ENCODE measurements around the gene TRIM15. TPM values are rescaled to one million over a fixed set of nuclear protein-coding genes. Genes with fewer than 3 reads are reported as not detected.
"Not testable (repeated sequence)": the region's sequence is repeated elsewhere in the genome, so short reads cannot be mapped to it uniquely, and the experiment has no call there.

TRIM15 gene
- total RNA-seq (not detected), polyA plus RNA-seq (not detected), total RNA-seq (0 reads per million in 6 experiments)

- Mint-ChIP-seq H3K4me1 (peaks cover 0 to 11% (median 2%) of the 10 kb centered on the region in 4 donors), H3K27me3 (peaks cover 7 to 17% (median 13%) of the 10 kb centered on the region in 5 donors), H3K36me3 (no peaks in the 10 kb centered on the region), H3K9me3 (no peaks in the 10 kb centered on the region), H3K4me3 (peak within 1 kb of the TSS in 5 of 10 donors; percentile 5 to 47 (median 33)), H3K27ac (no peak within 1 kb of the TSS)
- DNase-seq (peak in 3 of 10 donors; percentile 5 to 10 (median 8)), ATAC-seq (peak in 1 of 2 donors; percentile 47)
- POLR2A ChIA-PET: interaction anchor here (0.6 kb wide), 1 partner anchor 24 kb away, joined by 3 read pairs; no protein-coding TSS in a partner anchor
These were observed at the start of gene TRIM15 for GRCh38 chr6:30163090-30163917. Gene TRIM15 (plus strand): TSS chr6:30163546. CDS start chr6:30163685, 139 bp downstream.

DNA sequence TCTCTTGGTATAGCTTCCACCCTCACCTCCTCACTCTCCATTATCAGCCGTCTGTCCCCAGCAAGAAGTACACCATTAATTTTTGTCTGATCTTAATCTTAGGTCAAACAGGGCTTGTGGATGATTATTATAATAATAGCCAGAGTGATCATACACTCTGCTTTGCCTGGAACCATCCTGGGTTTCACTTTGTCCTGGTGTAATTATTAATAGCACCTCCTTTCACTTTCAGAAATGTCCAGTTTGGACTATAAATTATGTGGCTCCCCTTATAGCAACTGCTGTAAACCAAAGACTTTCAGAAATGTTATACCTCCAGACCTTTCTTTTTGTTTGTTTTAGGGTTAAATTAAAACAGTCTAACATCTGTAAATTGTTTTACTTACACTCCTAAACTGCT is 49.5 kb upstream of the TRIM15 start:
- Mint-ChIP-seq H3K9me3 (no peaks in the 10 kb centered on the region), H3K27ac (no peak overlapping the region), H3K4me1 (peaks cover 0 to 2% (median 0%) of the 10 kb centered on the region in 4 donors), H3K27me3 (peaks cover 22 to 70% (median 43%) of the 10 kb centered on the region in 5 donors), H3K36me3 (no peaks in the 10 kb centered on the region), H3K4me3 (no peak overlapping the region)
- DNase-seq (no peak), ATAC-seq (no peak)
- POLR2A ChIA-PET: no interaction called here

DNA sequence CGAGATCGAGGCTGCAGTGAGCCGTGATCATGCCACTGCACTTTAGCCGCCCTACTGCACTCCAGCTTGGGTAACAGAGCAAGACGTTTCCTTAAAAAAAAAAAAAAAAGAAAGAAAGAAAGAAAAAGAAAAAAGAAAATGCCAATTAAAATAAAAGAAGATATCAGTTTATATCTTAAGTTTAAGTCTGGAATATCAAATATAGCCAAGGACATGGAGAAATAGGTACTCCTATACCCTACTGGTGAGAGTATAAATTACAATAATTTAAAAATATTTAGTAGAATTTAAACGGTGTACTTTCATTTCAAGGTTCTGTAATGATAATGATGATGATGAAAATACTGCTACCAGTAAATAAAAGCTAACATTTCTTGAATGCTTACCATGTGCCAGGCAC is 46.6 kb upstream of the TRIM15 start:
- ATAC-seq (no peak), DNase-seq (no peak)
- no peaks in the 10 kb centered on the region for H3K9me3 Mint-ChIP-seq
- H3K4me1 Mint-ChIP-seq: peaks cover 0 to 2% (median 0%) of the 10 kb centered on the region in 4 donors
- no peak overlapping the region for H3K4me3 Mint-ChIP-seq
- H3K36me3 Mint-ChIP-seq: no peaks in the 10 kb centered on the region
- POLR2A ChIA-PET: interaction anchor here (0.6 kb wide), 1 partner anchor 82 kb away, joined by 3 read pairs; no protein-coding TSS in a partner anchor
- no peak overlapping the region for H3K27ac Mint-ChIP-seq
- peaks cover 19 to 72% (median 31%) of the 10 kb centered on the region in 5 donors for H3K27me3 Mint-ChIP-seq

- H3K27ac Mint-ChIP-seq, H3K4me3 Mint-ChIP-seq, H3K36me3 Mint-ChIP-seq, H3K4me1 Mint-ChIP-seq, H3K9me3 Mint-ChIP-seq, DNase-seq, POLR2A ChIA-PET, ATAC-seq: not testable (repeated sequence)
- peaks cover 9 to 66% (median 27%) of the 10 kb centered on the region in 5 donors for H3K27me3 Mint-ChIP-seq
These were observed 44.7 kb upstream of the TRIM15 start for GRCh38 chr6:30118691-30119090.

GRCh38 chr6:30121446-30122366 is 41.6 kb upstream of the TRIM15 start:
- POLR2A ChIA-PET: no interaction called here
- Mint-ChIP-seq H3K4me1 (no peaks in the 10 kb centered on the region), H3K36me3 (no peaks in the 10 kb centered on the region), H3K9me3 (no peaks in the 10 kb centered on the region), H3K4me3 (no peak overlapping the region), H3K27me3 (peaks cover 12 to 74% (median 25%) of the 10 kb centered on the region in 5 donors), H3K27ac (no peak overlapping the region)
- DNase-seq (no peak), ATAC-seq (no peak)

- DNase-seq (no peak), ATAC-seq (no peak)
- no peaks in the 10 kb centered on the region for H3K36me3 Mint-ChIP-seq
- POLR2A ChIA-PET: no interaction called here
- no peak overlapping the region for H3K4me3 Mint-ChIP-seq
- H3K9me3 Mint-ChIP-seq: no peaks in the 10 kb centered on the region
- peaks cover 0 to 4% (median 1%) of the 10 kb centered on the region in 4 donors for H3K4me1 Mint-ChIP-seq
- peaks cover 11 to 76% (median 32%) of the 10 kb centered on the region in 5 donors for H3K27me3 Mint-ChIP-seq
- no peak overlapping the region for H3K27ac Mint-ChIP-seq
These were observed 40.8 kb upstream of the TRIM15 start for GRCh38 chr6:30122515-30122914.

- no peak for ATAC-seq
These were observed 35.9 kb upstream of the TRIM15 start for GRCh38 chr6:30127238-30128093.

GRCh38 chr6:30129265-30130178 is 33.8 kb upstream of the TRIM15 start:
- Mint-ChIP-seq H3K27me3 (peaks cover 31 to 81% (median 66%) of the 10 kb centered on the region in 5 donors), H3K36me3 (peaks cover 0 to 1% (median 0%) of the 10 kb centered on the region in 3 donors), H3K4me3 (no peak overlapping the region), H3K27ac (no peak overlapping the region), H3K4me1 (peaks cover 6 to 14% (median 8%) of the 10 kb centered on the region in 4 donors), H3K9me3 (no peaks in the 10 kb centered on the region)
- DNase-seq (no peak), ATAC-seq (no peak)
- POLR2A ChIA-PET: interaction anchor here (2.8 kb wide), 1 partner anchor 27 kb away, joined by 18 read pairs; no protein-coding TSS in a partner anchor

More at GRCh38 chr6:30127238-30128093, 35.9 kb upstream of the TRIM15 start:
- Mint-ChIP-seq H3K4me1 (peaks cover 6 to 14% (median 8%) of the 10 kb centered on the region in 4 donors), H3K27me3 (peaks cover 26 to 88% (median 57%) of the 10 kb centered on the region in 5 donors), H3K36me3 (no peaks in the 10 kb centered on the region), H3K9me3 (no peaks in the 10 kb centered on the region), H3K4me3 (peak overlapping the region in 3 of 10 donors; percentile 5 to 12 (median 7)), H3K27ac (no peak overlapping the region)
- no peak for DNase-seq
- POLR2A ChIA-PET: interaction anchor here (0.6 kb wide), 1 partner anchor 706 kb away, joined by 3 read pairs; no protein-coding TSS in a partner anchor

- Mint-ChIP-seq H3K27ac (no peak overlapping the region), H3K36me3 (peaks cover 0 to 1% (median 0%) of the 10 kb centered on the region in 3 donors), H3K9me3 (no peaks in the 10 kb centered on the region), H3K27me3 (peaks cover 28 to 78% (median 68%) of the 10 kb centered on the region in 5 donors), H3K4me1 (peaks cover 6 to 14% (median 8%) of the 10 kb centered on the region in 4 donors), H3K4me3 (no peak overlapping the region)
- no peak for ATAC-seq
- no peak for DNase-seq
- POLR2A ChIA-PET: interaction anchor here (2.8 kb wide), 1 partner anchor 28 kb away, joined by 18 read pairs; no protein-coding TSS in a partner anchor
These were observed 33.1 kb upstream of the TRIM15 start for GRCh38 chr6:30130179-30130679.

DNA sequence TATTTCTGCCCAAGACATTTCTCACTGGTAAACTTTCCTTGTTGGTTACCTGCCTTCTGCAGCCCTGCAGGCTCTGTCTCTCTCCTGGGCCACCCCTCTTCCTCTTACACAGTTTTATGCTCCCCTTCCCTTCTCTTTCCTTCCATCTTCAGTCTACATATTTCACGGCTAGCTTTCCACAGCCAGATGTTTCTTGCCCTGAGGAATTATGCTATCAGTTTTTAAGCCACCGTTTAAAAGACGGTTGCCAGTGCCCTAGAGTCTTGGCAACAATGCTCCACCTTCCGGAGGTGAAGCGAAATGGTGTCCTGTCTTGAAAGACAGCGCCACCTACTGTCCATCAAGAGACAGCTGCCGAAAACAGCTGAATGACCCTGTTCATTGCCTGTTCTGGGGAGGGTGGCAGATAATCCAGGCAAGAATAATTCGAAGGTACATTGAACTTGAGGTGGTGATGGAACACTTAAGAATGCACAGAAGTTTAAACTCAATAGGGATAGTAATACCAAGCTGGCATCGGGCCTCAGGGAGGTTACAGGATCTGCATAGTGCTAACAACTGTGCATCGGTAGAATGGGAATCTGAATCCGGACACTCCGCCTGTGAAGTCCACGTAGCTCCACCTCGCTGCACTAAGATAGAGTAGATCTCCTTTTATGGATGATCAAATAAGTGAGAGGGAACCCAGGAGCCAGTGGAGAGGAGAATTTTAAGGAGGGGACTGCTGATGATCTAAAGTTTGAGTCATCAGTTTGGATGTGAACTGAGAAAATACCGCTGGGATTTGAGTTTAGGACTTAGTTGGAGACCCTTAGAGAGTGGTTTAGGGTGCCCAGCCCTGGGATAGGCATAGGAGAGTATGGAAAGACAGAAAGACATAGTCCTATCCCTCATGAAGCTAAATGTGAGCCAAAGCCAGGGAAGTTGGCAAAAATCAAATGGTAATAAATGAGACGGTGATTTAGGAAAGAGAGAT is 32.2 kb upstream of the TRIM15 start:
- H3K4me1 Mint-ChIP-seq: peaks cover 6 to 14% (median 8%) of the 10 kb centered on the region in 4 donors
- no peak overlapping the region for H3K27ac Mint-ChIP-seq
- DNase-seq (peak in 9 of 10 donors; percentile 56 to 86 (median 71)), ATAC-seq (peak; percentile 95 to 98)
- H3K9me3 Mint-ChIP-seq: no peaks in the 10 kb centered on the region
- POLR2A ChIA-PET: interaction anchor here (2.8 kb wide), 1 partner anchor 29 kb away, joined by 18 read pairs; no protein-coding TSS in a partner anchor
- H3K36me3 Mint-ChIP-seq: peaks cover 0 to 1% (median 0%) of the 10 kb centered on the region in 3 donors
- peaks cover 25 to 73% (median 68%) of the 10 kb centered on the region in 5 donors for H3K27me3 Mint-ChIP-seq
- H3K4me3 Mint-ChIP-seq: peak overlapping the region in 5 of 10 donors; percentile 7 to 40 (median 20)
